K562 treated with DMSO at 1 percent for 48 hours (cell line): ENCODE measurements around the gene TP53I3. TPM values are rescaled to one million over a fixed set of nuclear protein-coding genes. Genes with fewer than 3 reads are reported as not detected.

Experiments used
- total RNA-seq: library from RNA; unstranded; fragments of 300-600 nt; gene quantifications from 2 replicates; pipeline ENCODE4 v1.2.3, GENCODE V29; 2022; ENCODE audit warnings: low replicate concordance; ENCODE audit errors: extremely low read depth

Gene TP53I3
- total RNA-seq, result not detected in 2 replicates

GRCh38 chr2:24084386-24085199 is at the start of gene TP53I3:
Gene TP53I3 (minus strand): TSS chr2:24084834. CDS start chr2:24084326, 508 bp downstream.

GRCh38 chr2:24123195-24123921 is 38.7 kb upstream of the TP53I3 start, which contains the start of the genes FAM228B and PFN4:
Gene FAM228B (plus strand): TSS chr2:24123469. CDS start chr2:24124362, 893 bp downstream.
Gene PFN4 (minus strand): TSS chr2:24123334. CDS start chr2:24122535, 799 bp downstream.

GRCh38 chr2:24075915-24076848 is 8.5 kb downstream of the TP53I3 start, which contains the start of gene SF3B6:
Gene SF3B6 (minus strand): TSS chr2:24076326. CDS start chr2:24076229, 97 bp downstream.

GRCh38 chr2:24049485-24050021 is 35.1 kb downstream of the TP53I3 start, which contains the start of gene FKBP1B:
Gene FKBP1B (plus strand): TSS chr2:24049741. CDS start chr2:24049850, 109 bp downstream.

GRCh38 chr2:24046930-24047702 is 37.5 kb downstream of the TP53I3 start, which contains the start of gene WDCP:
Gene WDCP (minus strand): TSS chr2:24047391. CDS start chr2:24039494, 7,897 bp downstream.

Other genes starting within 250 kb of the TP53I3 start
- gene ATAD2B, start 157.7 kb downstream of the TP53I3 start, total RNA-seq, result not detected in 2 replicates
- gene UBXN2A, start 144.4 kb downstream of the TP53I3 start, total RNA-seq, result not detected in 2 replicates
- not detected in 2 replicates for gene MFSD2B, start 74.7 kb downstream of the TP53I3 start, total RNA-seq
- not detected in 2 replicates for gene WDCP, start 37.4 kb downstream of the TP53I3 start, total RNA-seq
- gene FKBP1B, start 35.1 kb downstream of the TP53I3 start, total RNA-seq, result not detected in 2 replicates
- not detected in 2 replicates for gene SF3B6, start 8.5 kb downstream of the TP53I3 start, total RNA-seq
- gene PFN4, start 38.5 kb upstream of the TP53I3 start, total RNA-seq, result not detected in 2 replicates
- not detected in 2 replicates for gene FAM228B, start 38.6 kb upstream of the TP53I3 start, total RNA-seq
- gene FAM228A, start 90.2 kb upstream of the TP53I3 start, total RNA-seq, result not detected in 2 replicates